Stomach (tissue), 4 donors: Measurements from ENCODE around the gene SPATA20.

ENCODE experiments used
- CTCF ChIP-seq, 7 experiments: fragments of 450-650 bp in 4 of 7; fragments of 200-600 bp in 3 of 7; sonication (generic) in 3 of 7; IDR thresholded peaks; one replicate each; pipeline ENCODE4 v1.5.1; 2016 to 2019; ENCODE audit warnings: antibody characterized with exemption in 7 of 7, control low read depth in 2 of 7, mild to moderate bottlenecking in 1 of 7
- POLR2AphosphoS5 ChIP-seq, 3 donors: sonication (generic); formaldehyde crosslinking; IDR thresholded peaks; one replicate each; pipeline ENCODE4 v1.6.1; 2016; ENCODE audit warnings: antibody characterized with exemption in 3 of 3

- no peak for TF ChIP-seq POLR2AphosphoS5 (IDR thresholded peaks at IDR 0.05)
- no peak for TF ChIP-seq CTCF (IDR thresholded peaks at IDR 0.05)
These were observed 10.7 kb downstream of the SPATA20 start for GRCh38 chr17:50557630-50558029.
